ENCODE data around the gene ACSL5.
"Not testable (repeated sequence)": the region's sequence is repeated elsewhere in the genome, so short reads cannot be mapped to it uniquely, and the experiment has no call there.

The ACSL5 gene

DNA sequence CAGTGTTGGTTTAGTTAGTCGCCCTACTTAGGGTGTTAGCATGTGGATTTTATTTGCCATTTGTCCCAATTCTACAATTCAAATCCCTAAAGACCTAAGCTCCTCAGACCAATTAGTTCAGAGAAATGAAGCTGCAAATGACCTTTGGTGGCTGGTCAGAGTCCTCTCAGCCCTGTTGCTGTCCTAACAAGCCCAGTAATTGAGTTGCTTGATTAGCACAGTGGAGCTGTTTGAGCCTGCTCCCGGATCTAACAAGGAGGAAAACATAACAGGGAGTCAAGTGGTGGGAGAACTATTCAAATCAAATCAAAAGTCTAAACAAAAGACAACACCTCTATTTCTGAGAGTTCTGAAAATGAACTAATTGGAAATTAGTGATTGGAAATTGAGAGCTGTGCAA lies 50.7 kb downstream of the ACSL5 start:
- no peak for DNase-seq

DNA sequence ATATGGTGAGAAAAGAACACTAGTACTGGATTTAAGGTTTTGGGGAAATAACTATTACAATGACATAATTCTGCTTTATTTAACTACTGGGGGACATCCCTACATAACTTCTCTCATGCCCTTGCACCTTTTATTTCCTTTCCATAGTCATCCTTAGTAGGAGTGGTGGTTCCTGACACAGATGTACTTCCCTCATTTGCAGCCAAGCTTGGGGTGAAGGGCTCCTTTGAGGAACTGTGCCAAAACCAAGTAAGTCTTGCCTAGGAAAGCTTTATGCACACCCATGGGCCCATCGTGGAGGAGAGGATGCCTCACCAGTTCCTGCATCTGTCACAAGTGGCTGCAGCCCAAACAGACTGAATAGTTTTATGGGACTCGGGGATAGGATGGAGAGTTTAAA lies 52.2 kb downstream of the ACSL5 start:
- DNase-seq = no peak

DNA sequence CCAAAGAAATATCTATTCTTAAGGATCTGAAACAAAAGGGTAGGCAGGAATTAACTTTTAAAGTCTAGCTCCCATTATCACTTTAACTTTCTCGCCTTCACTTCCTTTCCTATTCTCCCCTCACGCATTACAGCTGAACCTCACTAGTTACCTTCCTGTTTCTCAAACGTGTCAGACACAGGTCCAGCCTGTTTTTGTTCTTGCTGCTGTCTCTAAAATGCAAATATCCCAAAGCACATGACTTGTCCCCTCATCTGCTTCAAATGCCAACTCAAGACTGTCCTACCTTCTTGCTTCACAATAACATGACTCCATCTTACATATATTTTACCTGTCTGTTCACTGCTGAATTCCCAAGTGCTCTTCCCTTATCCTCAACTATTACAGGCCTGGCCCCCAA lies 55.2 kb downstream of the ACSL5 start:
- no peak for DNase-seq

DNA sequence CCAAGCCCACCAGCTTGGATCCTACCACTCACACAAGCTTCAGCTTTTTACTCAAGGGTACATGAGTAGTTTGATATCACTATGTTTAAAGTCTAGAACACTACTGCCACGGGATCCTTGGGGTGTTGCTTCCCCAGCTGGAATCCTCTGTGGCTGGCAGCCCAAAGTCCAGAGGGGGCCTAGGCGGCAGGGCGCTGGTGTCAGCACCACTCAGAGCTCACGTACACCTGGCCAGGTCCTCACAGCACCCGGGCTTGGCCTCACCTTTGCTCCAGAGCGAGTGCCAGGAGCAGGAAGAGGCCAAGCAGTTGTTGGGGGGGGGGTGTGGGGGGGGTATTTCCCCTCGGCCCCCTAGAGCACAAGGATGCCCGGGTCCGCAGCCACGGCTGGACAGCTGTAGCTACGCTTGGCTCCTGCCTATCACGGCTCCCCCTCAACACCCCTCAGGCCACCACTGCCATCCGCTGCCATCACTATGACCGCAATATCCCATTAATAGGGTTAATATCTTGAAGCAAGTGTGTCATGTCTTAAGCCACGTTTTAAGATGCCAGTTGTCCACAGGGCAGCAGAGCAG lies 55.8 kb downstream of the ACSL5 start:
- DNase-seq = no peak

DNA sequence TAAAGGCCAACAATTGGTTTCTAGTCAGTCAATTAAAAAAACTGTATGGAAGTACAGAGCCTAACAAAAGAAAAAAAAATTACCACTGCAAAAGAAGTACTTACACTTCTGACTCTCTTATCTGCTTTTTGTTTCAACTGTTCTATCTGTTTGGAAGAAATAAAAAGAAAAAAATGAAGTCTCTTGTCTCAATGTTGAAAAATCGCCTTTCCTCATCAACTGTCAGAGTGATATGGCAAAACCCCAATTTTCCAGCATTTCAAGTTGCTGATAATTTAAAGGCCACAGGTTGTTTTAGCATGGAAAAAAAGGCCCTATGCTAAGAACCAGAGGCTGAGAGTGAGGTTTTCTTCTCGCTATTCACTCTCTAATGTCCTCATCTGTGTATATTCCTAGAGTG lies 59.2 kb downstream of the ACSL5 start:
- DNase-seq = no peak

DNA sequence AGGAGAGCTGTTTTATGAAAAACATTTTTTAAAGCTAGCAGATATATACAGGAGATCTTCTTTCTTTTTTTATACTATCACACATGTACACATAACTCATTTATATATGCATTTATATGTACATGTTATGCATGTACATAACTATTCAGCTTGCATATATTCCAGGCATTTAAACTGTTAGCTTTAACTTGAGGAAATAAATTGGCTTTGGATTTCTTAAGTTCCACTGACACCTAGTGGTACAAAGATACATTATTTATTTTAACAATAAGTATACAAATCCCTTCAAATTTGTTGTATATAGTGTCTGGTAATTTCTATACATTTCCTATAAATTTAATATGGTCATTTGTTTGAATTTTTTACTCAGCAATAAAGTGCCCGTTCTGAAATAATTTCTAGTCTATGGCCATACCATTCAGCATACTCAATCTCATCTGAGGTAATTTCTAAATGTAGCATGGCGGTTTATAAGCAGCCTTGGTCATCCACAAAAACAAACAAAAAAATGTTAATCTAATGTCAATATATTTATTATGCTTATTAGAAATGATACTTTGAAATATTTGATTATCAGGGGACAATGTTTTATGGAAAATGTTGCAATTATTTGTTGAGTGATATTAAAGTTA lies 61.2 kb downstream of the ACSL5 start:
- no peak for DNase-seq

DNA sequence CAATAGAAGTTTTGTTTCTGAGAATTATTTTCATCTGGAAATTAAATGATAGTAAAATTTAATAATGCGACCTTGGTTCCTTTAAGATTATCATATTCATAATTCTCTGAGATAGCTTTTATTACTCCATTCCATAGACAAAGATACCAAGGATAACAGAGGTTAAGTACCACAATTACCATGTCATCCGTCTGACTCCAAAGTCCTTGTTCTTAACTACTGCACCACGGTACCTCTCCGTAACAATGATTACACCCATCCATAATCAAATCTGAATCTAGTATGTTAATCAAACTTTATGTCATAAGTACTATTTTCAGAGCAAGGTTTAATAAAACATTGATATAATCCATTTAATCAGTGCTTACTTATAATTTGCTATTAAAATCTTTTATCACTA lies 64.4 kb downstream of the ACSL5 start:
- no peak for DNase-seq

DNA sequence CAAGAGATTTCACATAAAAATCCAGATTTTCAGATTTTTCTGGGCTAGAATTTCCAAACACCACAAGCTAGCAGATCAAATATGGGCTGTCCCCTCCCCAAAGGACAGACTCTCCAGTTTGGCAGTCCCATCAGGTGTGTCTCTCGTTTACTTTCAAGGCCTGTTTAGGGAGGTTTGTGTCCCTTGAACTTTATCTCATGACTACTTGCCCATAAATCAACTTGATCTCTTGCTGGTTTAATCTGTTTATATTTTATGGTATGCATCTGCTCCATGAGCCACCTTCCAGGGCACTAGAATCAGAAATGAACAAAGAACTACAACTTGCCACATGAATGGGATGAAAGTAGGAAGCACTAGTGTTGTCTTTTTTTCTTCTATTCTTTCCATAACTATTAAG lies 67.6 kb downstream of the ACSL5 start:
- no peak for DNase-seq

DNA sequence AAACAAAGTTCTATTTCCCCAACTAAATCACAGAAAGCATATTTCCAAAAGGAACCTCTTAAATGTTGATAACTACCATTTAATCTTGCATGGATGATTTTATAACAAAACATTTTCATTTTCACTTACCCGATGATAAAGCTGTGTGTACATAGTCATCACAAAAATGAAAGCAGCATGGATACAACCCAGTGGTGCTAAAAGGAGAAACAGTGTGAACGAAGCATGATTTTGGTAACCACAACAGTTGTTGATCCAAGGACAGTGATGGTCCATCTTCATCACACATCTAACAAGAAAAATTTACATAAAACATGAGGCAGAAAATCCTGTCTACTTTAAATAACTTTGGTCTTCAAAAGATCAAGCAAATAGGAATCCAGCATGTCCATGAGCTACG lies 68.1 kb downstream of the ACSL5 start:
- DNase-seq = no peak

DNA sequence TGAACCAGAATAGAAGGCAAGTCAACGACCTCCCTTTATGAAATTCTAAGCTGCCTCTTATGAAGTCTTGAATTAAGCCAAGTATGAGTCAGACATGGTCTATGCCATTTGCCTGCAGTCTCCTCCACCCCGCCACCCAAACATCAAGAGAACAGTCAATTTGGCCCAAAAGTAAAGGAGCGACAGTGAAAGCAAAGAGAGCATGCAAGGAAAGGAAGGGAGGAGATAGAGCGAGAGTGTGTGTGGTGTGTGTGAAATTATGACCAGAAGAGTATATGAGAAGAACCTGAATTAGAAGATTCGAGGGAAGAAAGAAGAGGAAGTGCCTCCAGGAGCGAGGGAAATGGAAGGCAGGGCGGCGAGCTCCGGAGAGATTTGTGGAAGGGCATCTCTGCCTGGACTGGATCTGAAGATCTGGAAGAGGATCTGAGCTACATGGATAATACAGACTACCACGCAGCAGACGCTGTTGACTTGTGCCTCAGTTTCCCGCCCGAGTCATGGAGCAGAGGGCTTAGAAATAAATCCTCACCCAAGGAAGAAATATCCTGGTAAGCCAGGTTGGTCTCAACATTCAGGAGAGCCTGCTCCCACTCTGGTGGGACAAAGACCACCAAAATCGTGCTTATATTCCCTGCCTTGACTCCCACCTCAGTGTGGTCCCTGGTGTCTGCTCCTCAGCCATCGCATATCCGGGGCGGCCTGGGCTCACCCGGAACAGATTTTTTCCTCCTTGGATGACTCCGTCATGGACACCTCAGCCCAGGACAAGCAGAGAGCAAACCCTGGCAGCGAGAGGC lies 72.3 kb downstream of the ACSL5 start:
- no peak for DNase-seq

DNA sequence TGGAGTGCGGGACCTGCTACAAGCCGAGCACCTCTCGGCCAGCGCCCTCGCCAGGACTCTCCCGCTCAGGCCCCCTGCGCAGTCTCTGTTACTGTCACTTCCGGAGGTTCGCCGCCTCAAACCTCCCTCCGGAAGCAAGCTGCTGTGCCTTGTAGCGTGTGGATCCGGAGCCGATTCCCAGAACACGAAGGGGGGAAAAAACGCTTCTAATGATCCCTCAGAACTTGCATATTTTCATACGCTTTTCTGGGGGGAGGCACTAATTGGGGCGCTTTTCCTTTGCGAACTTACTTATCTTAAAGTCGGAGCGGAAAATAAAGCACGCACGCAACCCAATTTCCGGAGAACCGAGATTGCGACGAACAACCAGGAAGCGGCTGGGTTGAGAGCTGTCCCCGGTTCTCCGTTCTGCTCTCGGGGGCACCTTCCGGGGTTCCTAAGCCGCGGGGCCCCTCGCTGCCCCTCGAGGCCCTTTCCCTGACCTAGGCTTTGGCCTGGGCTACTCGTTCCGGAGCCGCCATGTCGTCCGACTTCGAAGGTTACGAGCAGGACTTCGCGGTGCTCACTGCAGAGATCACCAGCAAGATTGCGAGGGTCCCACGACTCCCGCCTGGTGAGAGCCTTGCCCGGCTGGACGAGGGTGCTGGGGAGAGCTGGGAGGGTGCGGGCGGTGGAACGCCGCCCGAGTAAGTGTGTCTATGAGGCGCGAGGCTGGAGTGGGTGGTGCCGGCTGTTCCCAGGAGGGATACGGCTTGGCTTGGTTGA lies 73.1 kb downstream of the ACSL5 start, which contains the start of the genes VTI1A and ZDHHC6:
Gene VTI1A (plus strand): TSS at position 361 of the 765 bp plus-strand sequence. CDS start 159 bp downstream, at position 520.
Gene ZDHHC6 (minus strand): TSS at position 60 of the 765 bp plus-strand sequence. CDS start 1,478 bp downstream, outside the sequence.
- peak; percentile 52 for DNase-seq

DNA sequence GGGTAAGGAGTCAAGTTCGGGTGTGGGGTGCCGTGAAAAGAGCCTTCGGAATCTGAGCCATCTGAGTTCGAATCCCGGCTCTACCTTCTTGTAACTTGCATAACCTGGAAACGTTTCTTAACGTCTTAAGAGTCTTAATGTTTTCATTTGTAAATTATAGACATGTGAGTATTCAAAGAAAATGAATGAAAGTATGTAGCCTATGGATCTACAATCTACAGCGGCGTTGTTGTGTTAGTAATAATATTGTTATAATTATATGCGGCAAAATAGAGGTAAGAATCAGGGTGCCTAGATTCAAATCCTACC lies 73.7 kb downstream of the ACSL5 start:
- DNase-seq = no peak

DNA sequence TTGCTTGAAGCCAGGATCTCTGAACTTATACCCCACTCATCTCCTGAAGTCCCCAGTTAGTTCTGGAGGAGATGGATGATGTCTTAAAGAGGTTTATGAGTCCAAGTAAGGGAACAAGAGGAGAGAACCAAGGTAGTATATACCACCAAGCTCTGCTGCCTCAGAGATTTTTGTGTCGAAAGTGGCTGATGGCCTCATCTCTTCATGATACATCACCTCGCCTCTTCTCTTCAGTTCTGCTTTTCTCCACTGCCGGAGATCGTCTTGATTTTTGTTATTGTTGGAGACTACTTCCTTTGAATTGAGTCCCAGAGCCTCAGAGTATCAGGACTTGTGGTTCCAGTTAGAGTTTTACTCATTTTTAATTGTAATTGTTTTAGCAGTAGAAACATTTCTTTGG lies 75.0 kb downstream of the ACSL5 start:
- no peak for DNase-seq

DNA sequence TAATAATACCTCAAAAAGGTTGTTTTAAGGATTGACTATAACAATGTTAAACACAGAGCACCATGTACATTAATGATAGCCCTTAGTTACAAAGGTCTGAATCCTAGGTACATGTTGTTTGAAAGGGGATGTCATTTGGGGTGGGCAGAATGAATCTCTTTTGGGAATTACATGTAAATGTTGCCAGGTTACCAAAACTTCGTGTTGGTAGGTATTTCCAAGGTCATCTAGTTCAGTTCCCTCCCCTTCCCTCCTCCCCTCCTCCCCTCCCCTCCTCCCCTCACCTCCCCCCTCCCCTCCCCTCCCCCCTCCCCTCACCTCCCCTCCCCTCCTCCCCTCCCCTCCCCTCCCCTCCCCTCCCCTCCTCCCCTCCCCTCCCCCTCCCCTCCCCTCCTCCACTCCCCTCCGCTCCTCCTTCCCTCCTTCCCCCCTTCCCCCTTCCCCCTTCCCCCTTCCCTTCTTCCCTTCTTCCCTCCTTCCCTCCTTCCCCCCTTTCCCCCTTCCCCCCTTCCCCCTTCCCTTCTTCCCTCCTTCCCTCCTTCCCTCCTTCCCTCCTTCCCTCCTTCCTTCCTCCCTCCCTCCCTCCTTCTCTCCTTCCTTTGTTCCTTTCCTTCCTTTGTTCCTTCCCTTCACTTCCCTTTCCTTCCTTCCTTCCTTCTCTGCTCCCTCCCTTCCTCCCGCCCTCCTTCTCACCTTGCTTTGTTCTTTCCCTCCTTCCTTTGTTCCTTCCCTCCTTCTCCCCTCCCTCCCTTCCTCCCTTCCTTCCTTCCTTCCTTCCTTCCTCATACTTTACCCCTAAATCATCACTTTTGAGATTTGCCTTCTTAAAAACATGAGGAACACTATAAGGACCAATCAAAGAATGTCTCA lies 81.2 kb downstream of the ACSL5 start:
- DNase-seq = no peak

DNA sequence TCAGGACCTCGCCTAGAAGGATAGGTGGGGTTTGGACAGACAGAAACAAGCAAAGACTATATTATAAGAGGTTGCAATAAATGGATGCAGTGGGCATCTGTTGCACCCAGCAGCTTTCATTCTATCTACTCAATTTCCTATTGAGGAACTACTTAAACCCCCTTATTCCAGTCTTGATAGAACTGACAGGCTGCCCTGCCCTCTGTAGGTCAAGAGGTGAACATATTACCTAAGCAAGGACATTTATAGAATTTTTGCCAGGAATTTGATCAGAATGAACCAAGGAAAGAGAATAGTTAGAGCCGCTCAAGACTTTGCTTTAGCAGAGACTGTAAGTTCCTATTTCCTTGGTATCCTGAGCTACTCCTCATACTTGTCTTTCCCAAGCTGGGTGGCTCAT lies 82.6 kb downstream of the ACSL5 start:
- DNase-seq = no peak

DNA sequence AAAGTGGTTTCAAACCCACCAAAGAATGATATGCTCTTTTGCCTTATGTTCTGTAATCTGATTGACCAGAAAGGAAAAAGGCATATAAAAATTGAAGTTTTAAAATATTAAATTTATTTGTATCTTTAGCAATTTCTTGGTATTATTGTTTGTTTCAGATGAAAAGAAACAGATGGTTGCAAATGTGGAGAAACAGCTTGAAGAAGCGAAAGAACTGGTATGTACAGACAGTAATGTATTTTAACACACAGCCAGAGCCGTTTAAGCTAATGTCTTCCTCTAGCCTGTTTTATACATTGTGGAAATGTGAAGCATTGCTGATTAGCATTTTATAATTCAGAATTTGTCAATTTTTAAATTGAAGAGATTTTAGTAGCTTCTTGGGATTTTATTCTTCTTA lies 86.5 kb downstream of the ACSL5 start:
- DNase-seq = no peak

DNA sequence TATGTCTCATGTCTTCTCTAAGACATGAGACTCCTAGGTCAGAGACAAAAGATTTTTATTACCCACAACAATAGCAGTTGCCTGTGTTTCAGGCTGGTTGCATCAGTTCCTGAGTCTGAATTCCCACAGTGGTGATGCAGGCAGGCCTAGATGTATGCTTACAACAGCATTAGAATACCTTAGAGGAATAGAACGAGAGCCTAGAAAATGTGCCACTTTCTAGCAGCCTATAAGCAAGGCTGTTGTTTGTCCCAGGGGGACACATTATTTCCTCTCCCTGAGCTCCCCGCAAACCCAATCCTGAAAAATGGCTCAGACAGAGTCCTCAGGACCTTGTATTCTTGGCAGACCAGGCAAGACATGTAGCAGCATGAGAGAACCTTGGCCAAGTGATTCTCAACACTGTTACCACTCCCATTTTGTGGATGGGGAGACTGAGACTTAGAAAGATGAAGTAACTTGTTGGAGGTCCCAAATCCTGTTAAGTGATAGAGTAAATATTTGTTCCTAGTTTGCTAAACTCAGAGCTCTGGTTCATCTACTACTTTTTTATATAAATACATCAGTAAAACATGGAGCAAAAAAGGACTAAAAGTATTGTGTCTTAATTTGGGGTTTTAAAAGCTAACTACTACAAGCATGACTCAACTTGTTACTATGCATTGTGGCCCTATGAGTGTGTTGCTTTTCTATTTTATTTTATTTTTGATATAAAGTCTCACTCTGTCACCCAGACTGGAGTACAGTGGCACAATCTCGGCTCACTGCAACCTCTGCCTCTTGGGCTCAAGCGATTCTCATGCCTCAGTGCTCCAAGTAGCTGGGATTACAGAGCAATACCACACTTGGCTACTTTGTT lies 87.3 kb downstream of the ACSL5 start:
- no peak for DNase-seq

DNA sequence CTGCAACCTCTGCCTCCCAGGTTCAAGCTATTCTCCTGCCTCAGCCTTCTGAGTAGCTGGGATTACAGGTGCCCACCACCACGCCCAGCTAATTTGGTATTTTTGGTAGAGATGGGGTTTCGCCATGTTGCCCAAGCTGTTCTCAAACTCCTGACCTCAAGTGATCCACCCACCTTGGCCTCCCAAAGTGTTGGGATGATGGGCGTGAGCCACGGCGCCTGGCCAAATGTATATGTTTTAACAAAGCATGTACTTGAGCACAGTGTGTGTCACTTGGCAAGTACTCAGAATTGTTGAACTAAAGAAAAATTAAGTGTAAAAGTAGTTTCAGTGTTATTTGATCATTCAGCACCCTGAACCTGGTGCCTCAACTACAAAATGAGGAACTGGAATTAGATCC lies 90.2 kb downstream of the ACSL5 start:
- DNase-seq = not testable (repeated sequence)

DNA sequence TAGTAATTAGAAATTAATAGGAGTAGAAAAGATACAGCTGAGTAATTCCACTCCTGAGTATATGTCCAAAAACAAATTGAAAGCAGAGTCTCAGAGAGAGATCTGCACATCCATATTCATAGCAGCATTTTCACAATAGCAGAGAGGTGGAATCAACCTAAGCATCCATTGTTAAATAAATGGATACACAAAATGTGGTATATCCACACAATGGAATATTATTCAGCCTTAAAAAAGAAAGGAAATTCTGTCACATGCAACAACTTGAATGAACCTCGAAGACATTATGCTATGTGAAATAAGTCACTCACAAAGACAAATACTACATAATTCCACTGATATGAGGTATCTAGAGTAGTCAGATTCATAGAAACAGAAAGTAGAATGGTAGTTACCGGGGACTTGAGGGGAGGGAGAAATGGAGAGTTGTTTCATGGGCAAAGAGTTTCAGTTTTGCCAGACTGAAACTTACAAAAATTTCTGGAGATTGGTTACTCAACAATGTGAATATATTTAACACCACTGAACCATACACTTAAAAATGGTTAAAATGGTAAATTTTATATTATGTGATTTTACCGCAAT lies 91.5 kb downstream of the ACSL5 start:
- DNase-seq = no peak

DNA sequence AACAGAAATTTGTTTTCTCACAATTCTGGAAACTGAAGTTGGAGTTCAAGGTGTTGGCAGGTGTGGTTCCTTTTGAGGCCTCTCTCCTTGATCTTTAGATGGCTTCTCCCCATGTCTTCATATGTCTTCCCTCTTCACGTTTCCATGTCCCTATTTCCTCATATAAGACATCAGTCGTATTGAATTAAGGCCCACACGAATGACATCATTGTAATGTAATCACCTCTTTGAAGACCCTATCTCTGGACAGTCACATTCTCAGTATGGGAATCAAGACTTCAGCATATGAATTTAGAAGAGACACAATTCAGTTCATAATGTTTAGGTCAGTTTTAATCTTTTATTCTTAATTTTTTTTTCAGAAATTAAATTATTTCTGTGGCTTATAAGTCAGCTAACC lies 92.9 kb downstream of the ACSL5 start:
- DNase-seq = no peak

DNA sequence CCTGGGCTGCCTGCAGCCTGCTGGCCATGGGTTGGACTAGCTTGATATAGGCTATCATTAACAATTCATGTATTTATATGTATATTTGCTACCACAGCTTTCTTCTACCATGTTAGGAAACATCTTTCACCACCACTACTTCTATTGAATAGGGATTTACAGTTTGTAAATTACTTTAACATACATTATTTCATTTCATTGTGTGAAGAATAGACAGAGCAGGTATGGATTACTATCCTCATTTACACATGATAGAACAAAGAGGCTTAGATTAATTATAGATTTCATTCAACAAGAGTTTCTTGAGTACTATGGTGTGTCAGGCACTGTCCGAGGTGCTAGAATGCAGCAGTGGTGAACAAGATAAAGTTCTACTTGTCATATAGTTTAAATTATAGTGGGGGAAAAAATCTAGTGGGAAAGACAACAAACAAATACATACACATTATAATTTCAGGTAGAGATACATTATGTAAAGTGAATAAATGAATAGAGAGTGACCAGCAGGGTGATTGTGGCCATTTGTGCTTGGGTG lies 93.7 kb downstream of the ACSL5 start:
- DNase-seq = no peak

Measured in NCI-H1436 treated with DMSO at 0.1 percent for 48 hours (cell line).